ENCODE measurements around the gene BSG.

BSG gene

GRCh38 chr19:629961-630714, 57.7 kb downstream of the BSG start:
- DNase-seq (ENCODE audit: low read depth in 2 of 2) = no peak
- no peak for TF ChIP-seq CTCF (IDR thresholded peaks at IDR 0.05; ENCODE audit: low read depth, low read length)
- no peak overlapping the region for H3K4me3 ChIP-seq (replicated peaks in 1 of 2; ENCODE audit: low read depth in 2 of 2, low read length in 2 of 2)

- peak overlapping the region; percentile 73 to 84 for H3K4me3 ChIP-seq (replicated peaks in 1 of 2; ENCODE audit: low read depth in 2 of 2, low read length in 2 of 2)
- peak; percentile 65 to 67 for DNase-seq (ENCODE audit: low read depth in 2 of 2)
- TF ChIP-seq CTCF (IDR thresholded peaks at IDR 0.05; ENCODE audit: low read depth, low read length) = no peak
These were observed 60.2 kb downstream of the BSG start for GRCh38 chr19:632579-633067.

Measured in cardiac fibroblast (primary cell).